ENCODE measurements around the gene KIF2A. TPM values are rescaled to one million over a fixed set of nuclear protein-coding genes. Genes with fewer than 3 reads are reported as not detected.

The KIF2A gene
- total and polyA plus RNA-seq, 9 of the 15 experiments (the other 6 are each of a cell fraction or from before 2014, with no cell fraction given), result 42.6 to 126 (median 77.6) TPM

DNA sequence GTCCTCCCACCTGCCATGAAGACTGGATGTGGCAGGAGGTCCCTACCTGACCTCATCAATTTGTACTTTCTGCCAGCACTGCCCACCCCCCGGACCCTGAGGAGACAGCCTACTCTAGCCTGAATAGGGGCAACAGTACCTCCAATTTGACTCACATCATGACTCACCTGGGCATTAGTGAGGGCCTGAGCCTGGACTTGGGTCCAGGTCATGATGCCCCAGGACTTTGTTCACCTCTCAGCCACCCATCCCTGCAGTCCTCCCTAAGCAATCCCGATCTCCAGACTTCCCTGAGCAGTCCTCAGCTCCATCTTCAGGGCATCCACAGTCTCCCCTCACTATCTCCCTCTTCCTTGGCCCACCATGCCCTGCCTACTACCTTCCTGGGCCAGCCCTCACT, 28.1 kb downstream of the KIF2A start:
- H3K27me3 ChIP-seq (ENCODE audit: control insufficient read depth in 2 of 2, insufficient read depth in 2 of 2, low read length in 2 of 2), result no peaks in the 10 kb centered on the region
- intact Hi-C loops (cut with micrococcal nuclease), result no loop called here
- no peak overlapping the region; a peak in 1 of 4 replicates for H3K9ac ChIP-seq (ENCODE audit: insufficient read depth in 1 of 2, low read depth in 2 of 2, low read length in 2 of 2)
- H3K4me3 ChIP-seq, result no peak overlapping the region
- ChIA-PET CTCF (ENCODE audit: low intra/inter-chr PET ratio) (no interaction called here), POLR2A (interaction anchor here (0.9 to 1.2 kb wide), 4 partner anchors 14 to 28 kb away, joined by 3 to 9 read pairs (median 4); partner anchors contain the start of gene KIF2A)
- H3K9me3 ChIP-seq (replicated peaks; ENCODE audit: control insufficient read depth, insufficient read depth, low read depth, low read length), result no peaks in the 10 kb centered on the region
- WGBS (ENCODE audit: insufficient coverage, low coverage, missing lambda C conversion rate), result 84% methylated on average over 2 of the region's 2 CpGs
- H4K20me1 ChIP-seq (replicated peaks; ENCODE audit: control insufficient read depth, insufficient read depth, low read length), result peaks cover 11% of the 10 kb centered on the region
- TF ChIP-seq, protein P1, sequence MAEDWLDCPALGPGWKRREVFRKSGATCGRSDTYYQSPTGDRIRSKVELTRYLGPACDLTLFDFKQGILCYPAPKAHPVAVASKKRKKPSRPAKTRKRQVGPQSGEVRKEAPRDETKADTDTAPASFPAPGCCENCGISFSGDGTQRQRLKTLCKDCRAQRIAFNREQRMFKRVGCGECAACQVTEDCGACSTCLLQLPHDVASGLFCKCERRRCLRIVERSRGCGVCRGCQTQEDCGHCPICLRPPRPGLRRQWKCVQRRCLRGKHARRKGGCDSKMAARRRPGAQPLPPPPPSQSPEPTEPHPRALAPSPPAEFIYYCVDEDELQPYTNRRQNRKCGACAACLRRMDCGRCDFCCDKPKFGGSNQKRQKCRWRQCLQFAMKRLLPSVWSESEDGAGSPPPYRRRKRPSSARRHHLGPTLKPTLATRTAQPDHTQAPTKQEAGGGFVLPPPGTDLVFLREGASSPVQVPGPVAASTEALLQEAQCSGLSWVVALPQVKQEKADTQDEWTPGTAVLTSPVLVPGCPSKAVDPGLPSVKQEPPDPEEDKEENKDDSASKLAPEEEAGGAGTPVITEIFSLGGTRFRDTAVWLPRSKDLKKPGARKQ (CRISPR knock-in tag; IDR thresholded peaks at IDR 0.05), result no peak
- no peak for TF ChIP-seq ZNF311 (CRISPR knock-in tag; IDR thresholded peaks at IDR 0.05)
- TF ChIP-seq, protein P2, sequence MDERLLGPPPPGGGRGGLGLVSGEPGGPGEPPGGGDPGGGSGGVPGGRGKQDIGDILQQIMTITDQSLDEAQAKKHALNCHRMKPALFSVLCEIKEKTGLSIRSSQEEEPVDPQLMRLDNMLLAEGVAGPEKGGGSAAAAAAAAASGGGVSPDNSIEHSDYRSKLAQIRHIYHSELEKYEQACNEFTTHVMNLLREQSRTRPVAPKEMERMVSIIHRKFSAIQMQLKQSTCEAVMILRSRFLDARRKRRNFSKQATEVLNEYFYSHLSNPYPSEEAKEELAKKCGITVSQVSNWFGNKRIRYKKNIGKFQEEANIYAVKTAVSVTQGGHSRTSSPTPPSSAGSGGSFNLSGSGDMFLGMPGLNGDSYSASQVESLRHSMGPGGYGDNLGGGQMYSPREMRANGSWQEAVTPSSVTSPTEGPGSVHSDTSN (CRISPR knock-in tag; IDR thresholded peaks at IDR 0.05; ENCODE audit: low read depth), result no peak
- TF ChIP-seq, protein P2 (tag; conservative IDR thresholded peaks at IDR 0.05; ENCODE audit: low read depth), result no peak
- TF ChIP-seq, protein P3, sequence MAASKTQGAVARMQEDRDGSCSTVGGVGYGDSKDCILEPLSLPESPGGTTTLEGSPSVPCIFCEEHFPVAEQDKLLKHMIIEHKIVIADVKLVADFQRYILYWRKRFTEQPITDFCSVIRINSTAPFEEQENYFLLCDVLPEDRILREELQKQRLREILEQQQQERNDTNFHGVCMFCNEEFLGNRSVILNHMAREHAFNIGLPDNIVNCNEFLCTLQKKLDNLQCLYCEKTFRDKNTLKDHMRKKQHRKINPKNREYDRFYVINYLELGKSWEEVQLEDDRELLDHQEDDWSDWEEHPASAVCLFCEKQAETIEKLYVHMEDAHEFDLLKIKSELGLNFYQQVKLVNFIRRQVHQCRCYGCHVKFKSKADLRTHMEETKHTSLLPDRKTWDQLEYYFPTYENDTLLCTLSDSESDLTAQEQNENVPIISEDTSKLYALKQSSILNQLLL (CRISPR knock-in tag; IDR thresholded peaks at IDR 0.05; ENCODE audit: borderline replicate concordance), result no peak
- ATAC-seq, result no peak
- H3K4me2 ChIP-seq (ENCODE audit: insufficient read depth, low read length), result no peak overlapping the region
- FAIRE-seq, result no peak
- no peaks in the 10 kb centered on the region for H3K9me1 ChIP-seq (ENCODE audit: control insufficient read depth, insufficient read depth, low read length)
- H3K36me3 ChIP-seq (ENCODE audit: control insufficient read depth, insufficient read depth, low read length), result peaks cover 23% of the 10 kb centered on the region; the same call in 2 of the 3 replicates
- peaks cover 2 to 4% of the 10 kb centered on the region in 2 experiments; a peak in 3 of 5 replicates for H3K4me1 ChIP-seq (replicated peaks in 1 of 2; ENCODE audit: control insufficient read depth in 2 of 2, insufficient read depth in 2 of 2, low read length in 2 of 2)
- no TSS peak for BruUV-seq (replicated peaks)
- no peak overlapping the region for H3K27ac ChIP-seq (ENCODE audit: extremely low read depth, low read depth, low read length)
- peaks cover 94% of the 10 kb centered on the region for H3K79me2 ChIP-seq (ENCODE audit: control insufficient read depth, insufficient read depth, low read length)
- H2AFZ ChIP-seq (ENCODE audit: low read depth, low read length), result no peak overlapping the region
- in situ Hi-C loops (cut with MboI), result no loop called here
- DNase-seq (ENCODE audit: extremely low read depth in 1 of 4, low spot score in 3 of 4), result no peak
